IMR-90 (cell line): ENCODE measurements around the gene F10. TPM values are rescaled to one million over a fixed set of nuclear protein-coding genes. Genes with fewer than 3 reads are reported as not detected.
A peak's percentile ranks its signal among the peaks of the same experiment; 100 is the strongest.

Experiments
- ATAC-seq: fragments of 200-7000 bp; cut with Tn5 transposase; 2 replicates; pipeline ENCODE4 v1.9.1; 2020; ENCODE audit warnings: low read depth, mild to moderate bottlenecking, moderate library complexity
- BruUV-seq: library from RNA; stranded (reverse); fragments of 400-500 nt; replicated peaks from 2 replicates; lab custom pipeline; 2021; lab: Mats Ljungman, UMichigan
- CTCF ChIA-PET: fragments of 300-600 bp; formaldehyde crosslinking; extraction: SDS; loops from one replicate; lab custom pipeline; 2021; ENCODE audit warnings: antibody characterized with exemption; lab: Yijun Ruan, JAX
- POLR2A ChIA-PET: fragments of 300-600 bp; sonication (Branson Sonifier 250); formaldehyde crosslinking; loops from one replicate; lab custom pipeline; 2022; ENCODE audit warnings: antibody characterized with exemption; ENCODE audit not compliant: unreplicated experiment; lab: Charles Lee
- DNase-seq: peaks from one replicate; pipeline ENCODE4 v3.0.0; 2013
- H2AFZ ChIP-seq: replicated peaks from 2 replicates; pipeline ENCODE3; 2013; ENCODE audit warnings: low read length, mild to moderate bottlenecking; ENCODE audit not compliant: poor library complexity
- H2AK5ac ChIP-seq: 2 replicates; pipeline ENCODE4 v1.6.1; 2013; ENCODE audit warnings: low read depth, low read length, inconsistent platforms
- H2AK9ac ChIP-seq: replicated peaks from 2 replicates; pipeline ENCODE3; 2013; ENCODE audit warnings: mild to moderate bottlenecking, low read depth, low read length, moderate library complexity; ENCODE audit not compliant: poor library complexity
- H2BK120ac ChIP-seq: 2 replicates; pipeline ENCODE4 v1.6.1; 2013; ENCODE audit warnings: low read depth, low read length, inconsistent platforms
- H2BK15ac ChIP-seq: 3 replicates; pipeline ENCODE4 v1.6.1; 2013; ENCODE audit warnings: low read depth, low read length, inconsistent platforms
- H2BK20ac ChIP-seq: 2 replicates; pipeline ENCODE4 v1.6.1; 2013; ENCODE audit warnings: low read depth, mild to moderate bottlenecking, inconsistent platforms, low read length, moderate library complexity
- H2BK5ac ChIP-seq: 2 replicates; pipeline ENCODE4 v1.6.1; 2013; ENCODE audit warnings: mild to moderate bottlenecking, low read depth, low read length, inconsistent platforms; ENCODE audit not compliant: poor library complexity, severe bottlenecking
- H3K14ac ChIP-seq: replicated peaks from 2 replicates; pipeline ENCODE4 v1.6.1; 2013; ENCODE audit warnings: low read depth, low read length, inconsistent platforms
- H3K18ac ChIP-seq: 2 replicates; pipeline ENCODE4 v1.6.1; 2013; ENCODE audit warnings: low read depth, low read length, control low read depth
- H3K23ac ChIP-seq: 2 replicates; pipeline ENCODE4 v1.6.1; 2013; ENCODE audit warnings: low read depth, low read length, inconsistent platforms
- H3K27ac ChIP-seq: 2 replicates; pipeline ENCODE4 v1.5.1; 2013; ENCODE audit warnings: mild to moderate bottlenecking, control low read depth, low read length; ENCODE audit not compliant: insufficient read depth
- H3K27me3 ChIP-seq: 2 replicates; pipeline ENCODE4 v1.6.1; 2013; ENCODE audit warnings: low read length; ENCODE audit not compliant: control insufficient read depth, insufficient read depth
- H3K36me3 ChIP-seq: 2 replicates; pipeline ENCODE4 v1.6.1; 2013; ENCODE audit warnings: low read length, mixed read lengths; ENCODE audit not compliant: control insufficient read depth, insufficient read depth
- H3K4ac ChIP-seq: 2 replicates; pipeline ENCODE4 v1.6.1; 2013; ENCODE audit warnings: low read depth, low read length, inconsistent platforms
- H3K4me1 ChIP-seq: 2 replicates; pipeline ENCODE4 v1.6.1; 2013; ENCODE audit warnings: low read length, mixed read lengths; ENCODE audit not compliant: control insufficient read depth, insufficient read depth
- H3K4me2 ChIP-seq: 2 replicates; pipeline ENCODE4 v1.6.1; 2013; ENCODE audit warnings: low read depth, mild to moderate bottlenecking, control low read depth, low read length, moderate library complexity
- H3K4me3 ChIP-seq: 2 replicates; pipeline ENCODE4 v1.5.1; 2013; ENCODE audit warnings: low read depth, mild to moderate bottlenecking, control low read depth, low read length, moderate library complexity; ENCODE audit not compliant: insufficient read depth
- H3K56ac ChIP-seq: 2 replicates; pipeline ENCODE4 v1.6.1; 2013; ENCODE audit warnings: low read length, inconsistent platforms; ENCODE audit not compliant: insufficient read depth; ENCODE audit errors: extremely low read depth
- H3K79me1 ChIP-seq, 2 experiments: 2 replicates each; pipeline ENCODE4 v1.6.1; 2013; ENCODE audit warnings: low read length in 2 of 2, inconsistent platforms in 1 of 2, low read depth in 1 of 2
- H3K9ac ChIP-seq: 2 replicates; pipeline ENCODE4 v1.6.1; 2013; ENCODE audit warnings: low read depth, low read length, control low read depth
- H3K9me1 ChIP-seq: 2 replicates; pipeline ENCODE4 v1.6.1; 2013; ENCODE audit warnings: low read length, inconsistent platforms; ENCODE audit not compliant: insufficient read depth
- H3K9me3 ChIP-seq: 2 replicates; pipeline ENCODE4 v1.6.1; 2013; ENCODE audit warnings: low read length; ENCODE audit not compliant: control insufficient read depth, insufficient read depth
- H4K20me1 ChIP-seq: 2 replicates; pipeline ENCODE4 v1.6.1; 2013; ENCODE audit warnings: low read length, inconsistent platforms; ENCODE audit not compliant: insufficient read depth
- H4K5ac ChIP-seq: 2 replicates; pipeline ENCODE4 v1.6.1; 2013; ENCODE audit warnings: mild to moderate bottlenecking, low read depth, low read length, control low read depth
- H4K8ac ChIP-seq, 2 experiments: 2 replicates each; pipeline ENCODE4 v1.6.1; 2013; ENCODE audit warnings: low read depth in 2 of 2, low read length in 2 of 2, control low read depth in 1 of 2, inconsistent platforms in 1 of 2
- H4K91ac ChIP-seq: 2 replicates; pipeline ENCODE4 v1.6.1; 2013; ENCODE audit warnings: low read depth, low read length, inconsistent platforms; ENCODE audit not compliant: insufficient read depth
- BHLHE40 ChIP-seq: fragments of 150-350 bp; IDR thresholded peaks from 2 replicates; pipeline ENCODE4 v1.6.1; 2016; ENCODE audit warnings: mild to moderate bottlenecking, low read depth, low read length
- CHD1 ChIP-seq: IDR thresholded peaks from 2 replicates; pipeline ENCODE4 v1.6.1; 2012; ENCODE audit warnings: low read depth, low read length, improper control_type of control experiment
- MXI1 ChIP-seq: IDR thresholded peaks from 2 replicates; pipeline ENCODE4 v1.6.1; 2012; ENCODE audit warnings: low read depth, mild to moderate bottlenecking, low read length, moderate library complexity, borderline replicate concordance
- NFE2L2 ChIP-seq: fragments of 150-350 bp; IDR thresholded peaks from 2 replicates; pipeline ENCODE4 v1.6.1; 2016; ENCODE audit warnings: low read depth, mild to moderate bottlenecking, low read length
- POLR2A ChIP-seq: IDR thresholded peaks from 2 replicates; pipeline ENCODE4 v1.6.1; 2012; ENCODE audit warnings: mild to moderate bottlenecking, low read depth, low read length
- WGBS, 2 experiments: methylation state at CpG; one replicate each; pipeline versions ENCODE4 v1.1.5 to v1.1.7; 2013; ENCODE audit warnings: missing lambda C conversion rate in 2 of 2; ENCODE audit not compliant: insufficient read length in 1 of 2; ENCODE audit errors: extremely low coverage in 2 of 2; 5-methylcytosine and 5-hydroxymethylcytosine counted together
- dilution Hi-C: fragments of 300-500 bp; cut with HindIII; formaldehyde crosslinking; loops from one replicate; pipeline ENCODE4 v1.14.3; 2018; ENCODE audit warnings: low sequenced_read_pairs; ENCODE audit not compliant: unreplicated experiment
- in situ Hi-C: fragments of 300-500 bp; cut with MboI; formaldehyde crosslinking; loops from 3 replicates; pipeline ENCODE4 v1.14.3; 2019; ENCODE audit warnings: low sequenced_read_pairs, inconsistent platforms, mixed read lengths
- intact Hi-C: fragments of 100-400 bp; cut with micrococcal nuclease; formaldehyde crosslinking; loops from 2 replicates; pipeline ENCODE4 v1.10.0; 2022
- polyA plus RNA-seq, 3 experiments: library from polyadenylated mRNA; depleted of rRNA; stranded (reverse); fragments of >200 nt; gene quantifications; 2 replicates each; pipeline ENCODE4 v1.2.3, GENCODE V29; 2012; ENCODE audit warnings: low replicate concordance in 1 of 3
- total RNA-seq: library from RNA; depleted of rRNA; stranded (reverse); fragments of >200 nt; gene quantifications from 2 replicates; pipeline ENCODE4 v1.2.3, GENCODE V29; 2012
- TF ChIP-seq, protein P1 (sequence below): fragments of 150-350 bp; IDR thresholded peaks from 2 replicates; pipeline ENCODE4 v1.6.1; 2017; ENCODE audit warnings: mild to moderate bottlenecking, antibody characterized with exemption, low read length, low read depth

Gene F10
- total and polyA plus RNA-seq, 2 of the 4 experiments (the other 2 are of a cell fraction): 9.1 to 19.5 TPM

DNA sequence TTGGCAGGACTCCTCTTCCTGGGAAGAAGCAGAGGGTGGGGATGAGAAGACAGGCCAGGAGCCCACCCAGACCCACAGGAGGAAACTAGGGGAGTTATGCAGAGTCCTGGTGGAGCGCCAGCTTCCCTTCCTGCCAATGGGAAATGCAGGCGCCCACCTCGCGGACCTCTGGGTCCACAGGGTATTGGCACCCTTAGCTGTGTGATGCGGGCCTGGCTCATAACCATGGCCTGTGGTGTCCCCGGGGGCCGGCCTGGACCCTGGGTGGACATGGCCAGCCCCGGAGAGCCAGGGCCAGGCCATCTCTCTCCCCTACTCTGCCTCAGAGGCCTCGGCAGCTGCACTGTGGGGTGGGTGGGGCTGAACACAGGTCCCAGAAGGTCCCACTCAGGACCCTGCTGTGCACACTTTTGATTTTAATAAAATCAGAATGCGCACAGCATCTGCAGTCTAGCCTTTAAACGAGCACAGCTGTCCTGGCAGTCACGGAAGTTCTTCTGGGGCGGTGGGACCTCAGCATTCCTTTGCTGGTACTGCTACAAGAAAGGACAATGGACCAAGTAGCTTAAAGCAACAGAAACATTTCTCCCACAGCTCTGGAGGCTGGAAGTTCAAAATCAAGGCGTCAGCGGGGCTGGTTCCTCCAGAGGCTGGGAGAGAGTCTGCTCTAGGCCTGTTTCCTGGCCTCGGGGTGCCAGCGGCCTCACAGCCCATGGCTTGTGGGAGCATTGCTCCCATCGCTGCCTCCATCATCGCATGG, 1.8 kb downstream of the F10 start:
- no TSS peak for BruUV-seq
- H3K9ac ChIP-seq: no peak overlapping the region
- H3K27ac ChIP-seq: no peak overlapping the region
- in situ Hi-C loops: no loop called here
- H4K91ac ChIP-seq: no peak overlapping the region
- no peaks in the 10 kb centered on the region for H3K79me1 ChIP-seq
- POLR2A ChIA-PET: no interaction called here
- no peak overlapping the region for H3K14ac ChIP-seq
- no peak overlapping the region for H2BK15ac ChIP-seq
- WGBS, 2 experiments: 94% methylated on average over 5 of the region's 19 CpGs; no CpG with 5 or more reads in 1 of the 2 experiments
- H3K56ac ChIP-seq: no peak overlapping the region
- H3K4me2 ChIP-seq: no peak overlapping the region
- no peak overlapping the region for H3K4ac ChIP-seq
- no peaks in the 10 kb centered on the region for H3K36me3 ChIP-seq
- H2AK9ac ChIP-seq: peak overlapping the region; percentile 5
- H3K9me1 ChIP-seq: peaks cover 8% of the 10 kb centered on the region; the same call in 1 of the 2 replicates
- CTCF ChIA-PET: no interaction called here
- no peak overlapping the region for H2AK5ac ChIP-seq
- H3K18ac ChIP-seq: no peak overlapping the region
- no peak overlapping the region for H4K5ac ChIP-seq
- ATAC-seq (no peak), DNase-seq (no peak)
- dilution Hi-C loops: no loop called here
- H4K8ac ChIP-seq: no peak overlapping the region
- H3K9me3 ChIP-seq: no peaks in the 10 kb centered on the region
- no peak overlapping the region for H3K4me3 ChIP-seq
- H2BK20ac ChIP-seq: no peak overlapping the region
- TF ChIP-seq POLR2A (no peak), BHLHE40 (no peak), MXI1 (no peak), CHD1 (no peak), NFE2L2 (no peak)
- TF ChIP-seq, protein P1, sequence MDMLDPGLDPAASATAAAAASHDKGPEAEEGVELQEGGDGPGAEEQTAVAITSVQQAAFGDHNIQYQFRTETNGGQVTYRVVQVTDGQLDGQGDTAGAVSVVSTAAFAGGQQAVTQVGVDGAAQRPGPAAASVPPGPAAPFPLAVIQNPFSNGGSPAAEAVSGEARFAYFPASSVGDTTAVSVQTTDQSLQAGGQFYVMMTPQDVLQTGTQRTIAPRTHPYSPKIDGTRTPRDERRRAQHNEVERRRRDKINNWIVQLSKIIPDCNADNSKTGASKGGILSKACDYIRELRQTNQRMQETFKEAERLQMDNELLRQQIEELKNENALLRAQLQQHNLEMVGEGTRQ: no peak
- no peak overlapping the region for H3K23ac ChIP-seq
- H2BK5ac ChIP-seq: no peak overlapping the region
- peaks cover 6% of the 10 kb centered on the region; the same call in 1 of the 2 replicates for H3K27me3 ChIP-seq
- H3K4me1 ChIP-seq: peaks cover 3% of the 10 kb centered on the region; the same call in 1 of the 2 replicates
- H2AFZ ChIP-seq: no peak overlapping the region
- no peaks in the 10 kb centered on the region for H4K20me1 ChIP-seq
- intact Hi-C loops: no loop called here
- no peak overlapping the region for H2BK120ac ChIP-seq
